SK-N-SH treated with all-trans-retinoic acid at 6 μM for 48 hours (cell line): ENCODE measurements around the gene NUP98.

ENCODE experiments used
- ARNTL ChIP-seq: fragments of 450-650 bp; formaldehyde crosslinking; IDR thresholded peaks from 2 replicates; pipeline ENCODE4 v1.5.0; 2020; ENCODE audit warnings: low read depth, mild to moderate bottlenecking, moderate library complexity, borderline replicate concordance
- BACH2 ChIP-seq: fragments of 250-450 bp; sonication (Bioruptor Pico); IDR thresholded peaks from 2 replicates; pipeline ENCODE4 v1.9.0; 2021; ENCODE audit warnings: mild to moderate bottlenecking, borderline replicate concordance
- CSDC2 ChIP-seq: fragments of 250-450 bp; sonication (Bioruptor Pico); IDR thresholded peaks from 2 replicates; pipeline ENCODE4 v1.5.0; 2020; ENCODE audit warnings: mild to moderate bottlenecking, moderate library complexity
- PATZ1 ChIP-seq: fragments of 250-450 bp; sonication (Bioruptor Pico); IDR thresholded peaks from 2 replicates; pipeline ENCODE4 v1.8.0; 2020; ENCODE audit warnings: mild to moderate bottlenecking, moderate library complexity, borderline replicate concordance
- POU6F1 ChIP-seq: fragments of 250-450 bp; sonication (Bioruptor Pico); IDR thresholded peaks from 2 replicates; pipeline ENCODE4 v1.8.0; 2021; ENCODE audit warnings: low read depth, mild to moderate bottlenecking, moderate library complexity, borderline replicate concordance
- PPARA ChIP-seq: fragments of 250-450 bp; sonication (Bioruptor Pico); IDR thresholded peaks from 2 replicates; pipeline ENCODE4 v1.5.0; 2020; ENCODE audit warnings: mild to moderate bottlenecking, borderline replicate concordance
- SNAI2 ChIP-seq: fragments of 250-450 bp; sonication (Bioruptor Pico); IDR thresholded peaks from 2 replicates; pipeline ENCODE4 v1.5.0; 2020; ENCODE audit warnings: mild to moderate bottlenecking, moderate library complexity
- TOX ChIP-seq: fragments of 250-450 bp; sonication (Bioruptor Pico); IDR thresholded peaks from 2 replicates; pipeline ENCODE4 v1.8.0; 2021; ENCODE audit warnings: mild to moderate bottlenecking, moderate library complexity, borderline replicate concordance
- TSHZ2 ChIP-seq: fragments of 250-450 bp; sonication (Bioruptor Pico); IDR thresholded peaks from 2 replicates; pipeline ENCODE4 v1.5.0; 2020; ENCODE audit warnings: mild to moderate bottlenecking, moderate library complexity
- ZFP3 ChIP-seq: fragments of 250-450 bp; sonication (Bioruptor Pico); IDR thresholded peaks from 2 replicates; pipeline ENCODE4 v1.5.0; 2020; ENCODE audit warnings: mild to moderate bottlenecking, moderate library complexity
- ZNF565 ChIP-seq: fragments of 450-650 bp; formaldehyde crosslinking; conservative IDR thresholded peaks from 2 replicates; pipeline ENCODE4 v1.5.0; 2020; ENCODE audit warnings: low read depth, mild to moderate bottlenecking, moderate library complexity
- ZNF70 ChIP-seq: fragments of 450-650 bp; formaldehyde crosslinking; IDR thresholded peaks from 2 replicates; pipeline ENCODE4 v1.5.0; 2020; ENCODE audit warnings: mild to moderate bottlenecking, moderate library complexity
- ZNF8 ChIP-seq: fragments of 450-650 bp; formaldehyde crosslinking; IDR thresholded peaks from 2 replicates; pipeline ENCODE4 v1.5.0; 2020; ENCODE audit warnings: mild to moderate bottlenecking, moderate library complexity

DNA sequence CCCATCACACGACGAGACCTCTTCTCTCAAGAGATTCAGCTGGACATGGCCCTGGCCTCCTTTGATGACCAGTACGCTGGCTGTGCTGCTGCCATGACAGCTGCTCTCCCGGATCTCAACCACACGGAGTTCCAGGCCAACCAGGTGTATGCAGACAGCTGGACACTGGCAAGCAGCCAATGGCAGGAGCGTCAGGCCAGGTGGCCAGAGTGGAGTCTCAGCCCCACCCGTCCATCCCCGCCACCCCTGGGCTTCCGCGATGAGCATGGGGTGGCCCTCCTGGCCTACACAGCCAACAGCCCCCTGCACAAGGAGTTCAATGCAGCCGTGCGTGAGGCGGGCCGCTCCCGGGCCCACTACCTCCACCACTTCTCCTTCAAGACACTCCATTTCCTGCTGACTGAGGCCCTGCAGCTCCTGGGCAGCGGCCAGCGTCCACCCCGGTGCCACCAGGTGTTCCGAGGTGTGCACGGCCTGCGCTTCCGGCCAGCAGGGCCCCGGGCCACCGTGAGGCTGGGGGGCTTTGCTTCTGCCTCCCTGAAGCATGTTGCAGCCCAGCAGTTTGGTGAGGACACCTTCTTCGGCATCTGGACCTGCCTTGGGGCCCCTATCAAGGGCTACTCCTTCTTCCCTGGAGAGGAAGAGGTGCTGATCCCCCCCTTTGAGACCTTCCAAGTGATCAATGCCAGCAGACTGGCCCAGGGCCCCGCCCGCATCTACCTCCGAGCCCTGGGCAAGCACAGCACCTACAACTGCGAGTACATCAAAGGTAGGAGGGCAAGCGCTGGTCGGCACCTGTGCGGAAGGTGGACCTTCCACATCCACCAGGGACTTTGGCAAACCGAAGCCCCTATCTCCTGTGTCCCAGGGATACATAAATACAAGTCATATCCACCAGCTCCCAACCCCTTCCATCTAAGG, 137.5 kb downstream of the NUP98 start:
- TF ChIP-seq PPARA = no peak
- no peak for TF ChIP-seq POU6F1 (CRISPR knock-in tag)
- TF ChIP-seq PATZ1 = no peak
- no peak for TF ChIP-seq CSDC2 (CRISPR knock-in tag)
- TF ChIP-seq ZNF565 (CRISPR knock-in tag) = no peak
- no peak for TF ChIP-seq ZNF8
- TF ChIP-seq BACH2 (CRISPR knock-in tag) = no peak
- TF ChIP-seq ZFP3 (CRISPR knock-in tag) = no peak
- TF ChIP-seq ARNTL = no peak
- no peak for TF ChIP-seq SNAI2
- no peak for TF ChIP-seq TSHZ2 (CRISPR knock-in tag)
- no peak for TF ChIP-seq TOX (CRISPR knock-in tag)
- TF ChIP-seq ZNF70 (CRISPR knock-in tag) = no peak
